ENCODE results near the gene JHY.
A peak's percentile ranks its signal among the peaks of the same experiment; 100 is the strongest.

JHY gene

DNA sequence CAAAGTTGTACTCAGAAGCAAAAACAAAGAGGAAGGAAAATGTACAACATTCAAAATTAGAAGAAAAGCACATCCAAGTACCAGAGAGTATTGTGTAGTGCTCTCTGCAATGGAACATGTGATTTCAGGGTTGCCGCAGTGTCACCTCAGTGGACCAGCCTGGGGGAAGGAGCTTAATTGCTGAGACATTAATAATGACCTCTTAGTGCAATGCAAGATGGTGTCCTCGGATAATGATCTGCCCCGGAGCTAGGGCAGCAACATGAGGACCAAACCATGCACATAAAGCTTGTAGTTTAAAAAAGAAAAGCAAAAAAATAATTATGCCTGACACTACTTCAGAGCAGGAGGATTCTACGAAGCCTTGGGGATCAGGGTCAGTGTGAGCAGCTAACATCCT lies 11.3 kb upstream of the JHY start:
- no peak for DNase-seq (ENCODE audit: low read depth in 2 of 2)

DNA sequence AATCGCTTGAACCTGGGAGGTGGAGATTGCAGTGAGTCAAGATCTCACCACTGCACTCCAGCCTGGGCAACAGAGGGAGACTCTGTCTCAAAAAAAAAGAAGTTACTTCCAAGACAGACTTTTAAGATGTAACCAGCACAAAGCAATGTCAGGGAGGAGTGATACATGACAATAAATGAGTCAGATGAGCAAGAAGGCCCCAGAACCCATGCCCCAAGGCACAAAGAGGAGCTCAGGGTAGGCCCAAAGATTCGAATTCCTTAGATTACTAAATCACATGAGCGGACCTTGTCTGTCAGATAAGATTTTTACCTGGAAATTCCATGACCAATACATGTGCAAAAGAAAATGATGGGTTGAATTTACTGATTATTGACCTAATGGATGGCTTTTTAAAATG lies 10.5 kb upstream of the JHY start:
- no peak for DNase-seq (ENCODE audit: low read depth in 2 of 2)

DNA sequence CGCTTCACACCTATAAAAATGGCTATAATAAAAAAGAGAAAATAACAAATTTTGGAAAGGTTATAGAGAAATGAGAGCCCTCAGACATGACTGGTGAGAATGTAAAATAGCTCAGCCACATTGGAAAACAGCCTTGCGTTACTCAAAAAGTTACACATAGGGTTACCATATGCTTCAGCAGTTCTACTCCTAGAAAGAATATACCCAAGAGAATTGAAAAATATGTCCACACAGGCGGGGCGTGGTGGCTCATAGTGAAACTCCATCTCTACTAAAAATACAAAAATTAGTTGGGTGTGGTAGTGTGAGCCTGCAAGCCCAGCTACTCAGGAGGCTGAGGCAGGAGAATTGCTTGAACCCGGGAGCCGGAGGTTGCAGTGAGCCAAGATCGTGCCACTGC lies 7.6 kb upstream of the JHY start:
- DNase-seq (ENCODE audit: low read depth in 2 of 2) = no peak

DNA sequence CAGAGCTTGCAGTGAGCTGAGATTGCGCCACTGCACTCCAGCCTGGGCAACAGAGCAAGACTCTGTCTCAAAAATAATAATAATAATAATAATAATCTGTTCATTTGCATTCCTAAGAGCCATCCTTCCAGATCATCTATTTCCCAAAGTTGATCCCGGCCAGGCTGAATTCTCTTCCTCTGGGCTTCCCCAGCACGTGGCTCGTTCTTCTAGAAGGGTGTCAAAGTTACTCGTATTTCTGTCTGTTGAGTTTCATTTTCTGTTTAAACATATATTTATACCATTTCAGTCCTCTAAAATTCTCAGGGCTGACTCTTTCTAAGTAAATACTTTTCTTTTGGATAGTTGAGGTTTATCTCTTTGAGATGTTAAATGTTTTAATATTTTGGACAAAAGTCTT lies 4.8 kb upstream of the JHY start:
- no peak for DNase-seq (ENCODE audit: low read depth in 2 of 2)

DNA sequence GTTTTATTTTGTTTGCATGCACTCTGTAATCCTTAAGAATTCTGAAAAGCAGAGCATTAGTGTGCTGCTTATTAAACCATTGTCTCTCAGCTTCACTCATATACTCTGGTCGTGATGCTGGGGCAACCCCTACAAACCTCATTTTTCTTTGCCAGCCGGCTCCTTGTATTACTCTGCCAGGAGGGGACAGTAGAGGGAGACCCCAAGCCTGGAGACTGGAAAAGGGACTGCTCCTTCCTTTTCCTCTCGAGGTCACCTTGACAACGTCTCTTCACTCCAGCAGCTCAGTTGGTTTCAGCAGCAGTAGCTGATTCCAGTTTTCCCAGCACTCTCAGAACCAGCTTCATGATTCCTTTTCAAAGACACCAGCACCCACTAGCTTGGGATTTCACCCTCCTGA lies 2.8 kb upstream of the JHY start:
- DNase-seq (ENCODE audit: low read depth in 2 of 2) = no peak

DNA sequence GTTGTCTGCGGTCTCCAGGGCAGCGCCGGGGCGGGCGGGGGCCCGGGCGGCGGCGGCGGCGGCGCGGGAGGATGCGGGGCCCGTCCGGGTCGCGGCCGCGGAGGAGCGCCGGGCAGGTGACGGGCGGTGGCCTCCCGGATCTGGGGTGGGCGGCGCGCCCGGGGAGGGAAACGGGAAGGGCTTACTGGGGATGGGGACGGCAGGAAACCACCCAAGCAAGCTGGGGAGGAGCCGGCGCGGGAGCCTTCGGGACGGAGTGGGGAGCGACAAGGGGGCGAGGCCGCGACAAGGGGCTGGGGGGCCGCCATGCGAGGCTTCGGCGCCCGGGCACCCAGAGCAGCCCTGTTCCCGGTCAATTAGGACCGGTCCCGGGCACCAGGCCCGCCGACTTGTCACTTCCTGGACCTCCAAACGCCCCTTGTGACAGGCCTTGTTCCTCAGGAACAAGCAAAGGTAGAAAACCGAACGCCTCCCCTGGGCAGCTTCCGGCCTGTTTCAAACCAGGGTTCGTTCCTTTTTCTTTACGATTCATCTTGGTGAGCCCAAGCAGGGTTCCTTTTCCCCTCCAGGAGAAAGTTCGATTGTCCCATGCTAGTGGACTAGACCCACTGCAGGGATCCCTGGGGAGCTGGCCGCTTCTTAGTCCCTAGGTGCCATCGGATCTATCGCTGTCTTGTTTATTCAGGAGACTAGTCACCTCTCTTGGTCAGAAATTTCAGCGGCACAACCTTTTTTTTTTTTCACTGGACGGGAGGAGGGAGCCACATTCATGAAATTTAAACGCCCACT lies 492 bp downstream of the JHY start:
- peak in 1 of 2 donors; percentile 37 for DNase-seq (ENCODE audit: low read depth in 2 of 2)

DNA sequence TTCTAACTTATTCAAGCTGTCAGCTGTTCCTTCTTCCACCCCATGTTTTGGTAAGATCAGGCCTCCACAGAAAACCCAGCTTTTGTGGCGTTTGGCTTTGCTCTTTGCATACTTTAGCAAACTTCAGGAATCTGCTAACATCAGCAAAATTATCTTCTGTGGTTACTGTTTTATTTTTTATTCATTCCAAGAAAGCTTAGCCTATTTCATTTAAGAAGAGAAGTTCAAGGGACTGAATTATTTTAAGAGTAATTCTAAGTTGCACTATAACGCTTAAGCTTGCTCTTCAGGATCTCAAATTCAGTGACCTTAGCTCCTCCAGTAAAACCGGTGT lies 1.1 kb downstream of the JHY start:
- DNase-seq (ENCODE audit: low read depth in 2 of 2) = no peak

DNA sequence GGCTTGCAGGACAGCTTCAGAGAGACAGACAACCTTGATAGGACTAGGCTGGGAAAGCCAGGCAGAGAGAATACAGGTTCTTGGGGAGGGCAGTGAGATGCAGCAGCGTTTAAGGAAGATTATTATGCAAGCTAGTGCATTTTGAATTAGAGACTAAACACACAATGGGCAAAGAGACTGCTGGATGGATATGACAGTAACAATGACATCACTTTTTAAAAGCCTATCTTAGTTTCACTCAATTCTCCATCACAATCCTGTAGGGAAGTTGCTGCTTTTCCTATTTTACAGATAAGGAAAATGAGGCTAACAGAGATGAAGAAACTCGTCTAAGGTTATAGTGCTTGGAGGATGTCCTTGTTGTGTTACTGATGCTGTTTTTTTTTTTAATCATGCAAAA lies 5.6 kb downstream of the JHY start:
- DNase-seq (ENCODE audit: low read depth in 2 of 2) = no peak

DNA sequence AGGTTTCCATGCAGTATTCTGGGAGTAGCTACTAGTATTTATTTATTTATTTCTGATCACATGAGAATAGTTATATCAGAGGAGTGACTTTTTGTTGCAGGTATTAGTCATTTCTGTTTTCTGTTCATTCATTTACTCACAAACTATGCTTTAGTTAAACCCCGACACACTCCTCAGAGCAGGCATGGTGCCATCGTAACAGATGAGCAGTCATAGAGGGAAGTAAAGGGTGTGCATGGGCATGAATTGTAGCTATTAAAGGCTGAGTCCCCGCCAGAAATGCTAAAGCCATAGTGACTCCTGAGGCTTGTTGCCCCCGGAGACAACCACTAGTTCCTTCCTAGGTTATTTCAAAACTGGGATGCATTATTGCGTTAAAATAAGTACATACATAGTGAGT lies 10.6 kb downstream of the JHY start:
- no peak for DNase-seq (ENCODE audit: low read depth in 2 of 2)

DNA sequence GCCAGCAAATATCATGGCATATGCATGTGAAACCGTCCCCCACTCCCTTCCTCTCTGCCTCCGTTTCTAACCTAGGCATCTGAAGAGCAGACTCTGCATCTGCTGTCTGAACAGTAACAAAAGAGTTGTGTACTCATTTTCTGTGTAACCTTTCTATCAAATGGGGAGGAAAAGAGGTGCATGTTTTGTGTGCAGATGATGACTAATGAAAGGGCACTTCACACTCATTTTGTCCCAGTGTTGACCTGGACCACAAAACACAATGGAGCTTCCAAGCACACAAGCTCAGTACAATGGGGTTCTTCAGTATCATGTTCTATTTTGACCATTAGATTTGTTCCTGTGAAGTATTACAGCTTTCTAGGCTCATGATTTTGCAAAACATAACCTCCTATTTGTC lies 13.0 kb downstream of the JHY start:
- no peak for DNase-seq (ENCODE audit: low read depth in 2 of 2)

DNA sequence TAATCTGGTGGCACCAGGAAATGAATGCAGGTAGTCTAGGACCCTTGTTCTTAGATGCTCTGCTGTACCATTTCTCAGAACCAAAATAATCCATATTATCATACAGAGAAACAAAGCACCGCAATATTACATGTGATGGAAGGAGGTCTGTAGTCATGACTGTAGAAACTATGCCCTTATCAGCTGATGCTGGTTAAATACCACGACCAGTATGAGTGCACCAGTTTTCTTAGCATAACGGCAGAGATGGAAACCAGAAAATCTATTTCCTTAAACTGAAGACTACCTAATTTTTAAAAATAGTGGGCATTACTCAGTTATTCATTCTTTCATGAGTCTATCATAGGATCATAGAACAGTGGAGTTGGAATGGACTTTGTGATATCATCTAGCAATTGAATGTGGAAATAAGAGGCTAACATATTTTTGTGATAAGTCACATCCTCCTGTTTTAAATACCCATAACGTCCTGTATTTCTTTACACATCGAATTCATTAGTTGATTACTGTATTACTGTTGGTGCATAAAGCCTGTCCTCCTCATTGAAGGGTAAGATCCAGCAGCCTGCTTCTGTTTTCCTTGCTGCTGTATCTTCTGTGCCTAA lies 15.1 kb downstream of the JHY start:
- DNase-seq (ENCODE audit: low read depth in 2 of 2) = no peak

DNA sequence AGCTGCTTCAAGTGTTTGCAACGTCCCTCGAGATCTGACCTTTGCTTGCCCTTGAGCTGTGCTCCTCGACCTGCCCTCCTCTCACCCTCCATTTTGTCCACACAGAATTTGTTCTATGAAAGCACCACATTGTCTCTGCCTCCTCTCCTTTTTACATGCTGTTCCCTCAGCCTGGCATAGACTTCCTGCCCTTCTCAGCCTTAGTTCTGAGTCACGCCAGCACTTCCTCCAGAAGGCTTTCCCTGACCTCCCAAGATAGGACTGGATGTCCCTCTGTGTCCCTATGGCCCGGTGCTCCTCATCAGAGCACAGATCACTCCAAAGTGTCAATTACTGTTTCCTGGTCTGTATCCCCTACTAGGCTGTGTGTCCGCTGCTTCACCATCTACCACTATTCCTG lies 16.2 kb downstream of the JHY start:
- DNase-seq (ENCODE audit: low read depth in 2 of 2) = no peak

DNA sequence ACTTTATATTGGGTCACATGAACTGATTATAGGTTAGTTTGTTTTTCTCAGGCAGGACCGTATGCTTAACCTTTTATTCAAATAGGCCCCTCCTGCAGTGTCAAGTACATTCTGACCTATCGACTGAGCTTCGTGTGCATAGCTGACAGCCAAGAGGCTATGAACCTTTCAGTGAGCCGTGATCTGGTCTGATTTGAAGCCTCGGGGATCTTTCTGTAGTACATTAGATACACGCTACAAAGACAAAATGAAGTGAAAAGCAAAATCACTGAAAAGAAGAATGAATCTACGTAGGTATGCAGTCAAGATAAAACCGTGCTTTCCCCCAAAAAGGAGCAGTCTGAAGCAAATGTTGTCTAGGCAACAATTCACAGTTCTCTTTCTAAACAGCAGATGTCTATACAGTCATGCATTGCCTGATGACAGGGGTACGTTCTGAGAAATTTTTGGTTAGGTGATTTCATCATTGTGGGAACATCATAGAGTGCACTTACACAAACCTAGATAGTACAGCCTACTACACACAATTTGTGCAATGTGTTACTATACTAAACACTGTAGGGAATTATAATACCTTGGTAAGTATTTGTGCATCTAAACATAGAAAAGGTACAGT lies 18.1 kb downstream of the JHY start:
- no peak for DNase-seq (ENCODE audit: low read depth in 2 of 2)

DNA sequence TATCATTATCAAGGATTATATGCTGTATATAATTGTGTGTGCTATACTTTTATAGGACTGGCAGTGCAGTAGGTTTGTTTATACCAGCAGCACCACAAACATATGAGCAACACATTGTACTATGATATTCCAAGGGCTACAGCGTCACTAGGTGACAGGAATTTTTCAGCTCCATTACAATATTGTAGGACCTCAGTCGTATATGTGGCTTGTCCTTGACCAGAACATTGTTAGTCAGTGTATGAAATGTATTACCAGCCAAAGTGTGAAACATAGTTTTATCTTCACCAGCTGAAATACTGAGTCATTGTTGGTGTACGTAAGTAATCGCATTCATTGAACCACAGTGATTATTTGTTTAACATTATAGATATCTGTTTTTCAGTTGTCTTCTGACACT lies 20.4 kb downstream of the JHY start:
- DNase-seq (ENCODE audit: low read depth in 2 of 2) = no peak

DNA sequence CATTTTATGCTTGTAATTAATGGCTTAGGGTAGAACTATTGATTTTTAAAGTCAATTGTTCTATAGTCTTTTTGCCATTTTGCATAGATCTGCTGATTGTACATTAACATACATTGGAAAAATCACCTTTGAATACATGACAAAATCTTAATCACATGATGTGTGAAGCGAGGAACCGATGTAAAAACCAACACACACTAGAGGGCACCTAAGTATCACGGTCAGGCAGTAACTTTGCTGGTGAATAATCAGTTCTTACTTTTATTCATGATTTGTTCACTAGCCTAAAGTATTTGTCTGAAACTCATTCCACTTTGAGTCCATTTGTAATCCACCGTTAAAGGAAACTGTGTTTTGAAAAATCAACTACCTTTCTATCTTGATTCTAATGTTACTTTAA lies 28.2 kb downstream of the JHY start:
- no peak for DNase-seq (ENCODE audit: low read depth in 2 of 2)

DNA sequence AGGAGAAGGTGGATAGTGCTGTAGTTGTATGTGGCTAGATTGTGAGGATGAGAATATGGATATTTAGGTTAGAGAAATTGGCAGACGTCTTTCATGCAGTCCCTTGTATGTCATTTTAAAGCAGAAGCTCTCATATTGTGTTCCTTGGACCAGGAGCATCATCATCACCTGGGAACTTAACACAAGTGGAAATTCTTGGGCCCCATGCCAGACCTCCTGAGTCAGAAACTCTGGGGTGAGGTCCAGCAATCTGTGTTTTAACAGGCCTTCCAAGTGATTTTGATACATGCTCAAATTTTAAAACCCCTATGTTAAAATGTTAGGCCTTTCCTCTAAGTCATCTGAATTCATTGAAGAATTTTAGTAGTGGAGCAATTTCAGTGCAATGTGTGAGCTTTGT lies 34.8 kb downstream of the JHY start:
- no peak for DNase-seq (ENCODE audit: low read depth in 2 of 2)

DNA sequence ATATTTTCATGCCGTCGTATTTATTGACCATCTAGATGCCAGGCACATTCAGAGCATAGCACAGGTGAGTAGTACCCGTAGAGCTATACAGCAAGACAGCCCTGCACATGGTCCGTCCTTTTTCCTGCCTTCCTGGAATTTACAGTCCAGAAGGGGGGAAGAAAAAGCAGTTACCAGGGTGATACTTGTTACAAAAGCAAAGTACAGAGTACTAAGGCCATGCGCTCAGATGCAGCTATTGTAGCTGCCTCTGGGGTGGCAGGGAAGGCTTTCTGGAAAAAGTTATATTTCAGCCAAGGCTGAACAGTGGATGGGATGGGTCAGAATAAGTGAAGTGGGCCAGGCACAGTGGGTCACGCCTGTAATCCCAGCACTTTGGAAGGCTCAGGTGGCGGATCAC lies 36.2 kb downstream of the JHY start:
- DNase-seq (ENCODE audit: low read depth in 2 of 2) = no peak

DNA sequence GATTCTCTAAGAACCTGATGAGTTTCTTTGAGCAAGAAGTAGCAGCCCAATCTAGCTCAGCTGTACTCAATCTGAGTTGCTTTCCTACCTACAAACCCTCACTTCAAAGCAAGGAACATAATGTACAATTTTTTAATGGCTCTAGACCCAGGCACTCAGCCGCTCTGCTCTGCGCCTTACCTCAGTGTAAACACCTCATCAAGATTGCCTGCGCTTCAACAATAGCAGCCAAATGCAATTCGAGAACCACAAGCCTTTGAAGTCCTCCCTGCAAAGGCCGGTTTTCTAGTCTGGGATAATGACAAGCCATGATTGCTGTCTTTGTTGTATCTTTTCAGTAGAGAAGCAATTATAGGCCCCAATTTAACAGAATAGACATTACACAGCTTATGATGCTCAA lies 38.0 kb downstream of the JHY start:
- DNase-seq (ENCODE audit: low read depth in 2 of 2) = no peak

DNA sequence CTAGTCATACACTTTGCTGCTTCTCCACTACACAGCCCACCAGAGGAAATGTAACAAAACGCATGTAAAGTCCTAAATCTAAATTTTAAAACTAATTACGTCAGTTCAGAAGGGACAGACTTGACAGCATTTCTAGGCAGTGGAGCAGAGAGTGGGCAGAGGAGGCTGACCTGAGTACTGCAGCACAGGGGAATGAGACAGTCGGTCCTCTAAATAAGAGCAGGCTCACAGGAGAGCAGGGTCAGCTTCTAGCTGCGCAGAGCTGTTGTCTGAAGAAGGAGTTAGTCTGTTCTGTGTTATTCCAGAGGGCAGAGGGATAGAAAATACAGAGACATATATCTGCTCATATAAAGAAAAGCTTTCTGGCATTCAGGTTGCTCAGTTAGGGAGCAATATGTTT lies 40.3 kb downstream of the JHY start:
- no peak for DNase-seq (ENCODE audit: low read depth in 2 of 2)

DNA sequence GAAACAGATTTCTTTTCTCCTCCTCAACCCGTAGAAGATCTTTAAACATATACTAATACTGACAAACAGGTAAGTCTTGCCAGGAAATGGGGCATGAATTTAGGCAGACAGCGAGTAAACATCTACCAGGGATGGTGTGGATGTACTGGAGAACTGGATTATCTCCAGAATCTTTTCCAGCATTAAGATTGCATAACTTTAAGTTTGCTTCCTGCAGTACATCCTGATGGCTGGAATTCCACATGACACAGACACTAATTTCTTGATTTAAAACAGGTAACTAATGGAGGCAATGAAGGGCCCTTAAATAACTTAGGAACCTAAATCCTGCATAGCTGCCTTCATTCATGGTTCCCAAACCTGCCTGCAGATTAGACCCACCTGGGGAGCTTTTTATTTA lies 40.7 kb downstream of the JHY start:
- no peak for DNase-seq (ENCODE audit: low read depth in 2 of 2)

DNA sequence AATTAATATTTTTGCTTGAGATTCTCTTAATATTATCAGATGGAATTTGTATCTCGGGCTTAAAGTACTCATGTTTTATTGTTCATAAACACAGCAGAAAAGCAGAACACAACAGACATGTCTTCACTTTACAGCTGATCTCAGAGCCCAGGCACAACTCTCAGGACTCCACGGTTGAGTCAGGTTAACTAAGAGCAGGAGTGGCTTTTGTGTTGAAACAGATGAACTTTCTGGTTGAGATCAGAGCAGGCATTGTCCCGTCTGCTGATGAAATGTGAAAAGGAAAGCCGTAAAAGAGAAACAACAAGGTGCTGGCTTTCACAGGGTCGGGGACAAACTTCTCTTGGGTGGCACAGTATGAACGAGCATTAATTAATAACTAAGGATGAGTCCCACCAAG lies 49.0 kb downstream of the JHY start:
- no peak for DNase-seq (ENCODE audit: low read depth in 2 of 2)

DNA sequence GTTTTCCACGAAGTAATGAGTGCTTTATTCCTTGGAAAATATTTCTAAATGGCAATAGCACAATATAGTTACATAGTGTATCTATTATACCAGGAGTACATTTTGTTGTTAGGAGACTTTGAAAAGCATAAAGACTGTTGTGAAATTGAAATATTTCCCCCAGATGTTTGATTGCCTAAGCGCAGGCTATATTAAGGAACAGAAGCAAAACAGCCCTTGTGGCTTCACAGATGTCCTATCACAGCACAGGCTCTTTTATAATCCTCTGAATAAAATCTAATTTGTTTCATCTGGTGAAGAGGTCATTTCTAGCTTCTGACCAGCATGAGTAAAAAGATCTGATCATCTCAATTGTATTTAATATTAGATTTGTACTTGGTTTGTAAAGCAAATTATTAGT lies 50.9 kb downstream of the JHY start:
- no peak for DNase-seq (ENCODE audit: low read depth in 2 of 2)

DNA sequence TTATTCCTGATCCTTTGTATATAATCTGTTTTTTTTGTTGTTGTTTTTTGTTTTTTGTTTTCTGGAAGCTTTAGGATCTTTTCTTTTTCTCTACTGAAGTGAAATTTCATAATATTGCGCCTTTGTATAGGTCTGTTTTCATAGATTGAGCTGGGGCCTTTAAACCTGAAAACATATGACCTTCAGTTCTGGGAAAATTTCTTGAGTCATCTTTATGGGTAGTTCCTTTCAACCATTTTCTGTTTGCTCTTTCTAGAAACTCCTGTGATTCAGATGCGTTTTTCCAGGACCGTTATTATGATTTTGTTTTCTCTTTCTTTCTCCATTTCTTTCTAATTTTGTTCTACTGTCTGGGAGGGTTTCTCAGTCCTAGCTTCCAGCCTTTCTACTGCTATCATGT lies 55.4 kb downstream of the JHY start:
- no peak for DNase-seq (ENCODE audit: low read depth in 2 of 2)

DNA sequence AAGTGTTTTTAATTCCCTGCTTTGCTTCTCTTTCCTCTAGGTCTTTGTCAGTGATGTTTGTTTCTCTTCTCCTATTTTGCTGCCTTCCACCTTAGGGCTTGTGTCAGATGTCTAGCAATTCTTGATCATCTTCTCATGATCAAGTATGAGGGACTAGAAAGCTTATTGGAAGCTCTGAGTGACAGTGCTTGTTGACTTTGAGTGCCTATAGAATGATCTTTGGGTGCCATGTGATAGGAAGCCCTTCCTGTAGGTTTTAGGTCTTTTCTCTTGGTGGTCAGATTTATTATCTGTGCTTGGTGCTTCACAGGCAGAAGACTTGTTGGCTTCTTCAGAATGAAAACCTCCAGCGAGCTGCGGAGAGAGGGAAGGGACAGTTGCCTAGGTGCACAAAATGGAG lies 56.0 kb downstream of the JHY start:
- no peak for DNase-seq (ENCODE audit: low read depth in 2 of 2)
